Measurements from ENCODE around the gene PHETA2. TPM values are rescaled to one million over a fixed set of nuclear protein-coding genes. Genes with fewer than 3 reads are reported as not detected.
A peak's percentile ranks its signal among the peaks of the same experiment; 100 is the strongest.

PHETA2 gene, protein sequence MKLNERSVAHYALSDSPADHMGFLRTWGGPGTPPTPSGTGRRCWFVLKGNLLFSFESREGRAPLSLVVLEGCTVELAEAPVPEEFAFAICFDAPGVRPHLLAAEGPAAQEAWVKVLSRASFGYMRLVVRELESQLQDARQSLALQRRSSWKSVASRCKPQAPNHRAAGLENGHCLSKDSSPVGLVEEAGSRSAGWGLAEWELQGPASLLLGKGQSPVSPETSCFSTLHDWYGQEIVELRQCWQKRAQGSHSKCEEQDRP
- total RNA-seq = 1 to 10 TPM; 1.2 to 2.3 (median 1.8) TPM
- total RNA-seq (2013) = 2.0 TPM

DNA sequence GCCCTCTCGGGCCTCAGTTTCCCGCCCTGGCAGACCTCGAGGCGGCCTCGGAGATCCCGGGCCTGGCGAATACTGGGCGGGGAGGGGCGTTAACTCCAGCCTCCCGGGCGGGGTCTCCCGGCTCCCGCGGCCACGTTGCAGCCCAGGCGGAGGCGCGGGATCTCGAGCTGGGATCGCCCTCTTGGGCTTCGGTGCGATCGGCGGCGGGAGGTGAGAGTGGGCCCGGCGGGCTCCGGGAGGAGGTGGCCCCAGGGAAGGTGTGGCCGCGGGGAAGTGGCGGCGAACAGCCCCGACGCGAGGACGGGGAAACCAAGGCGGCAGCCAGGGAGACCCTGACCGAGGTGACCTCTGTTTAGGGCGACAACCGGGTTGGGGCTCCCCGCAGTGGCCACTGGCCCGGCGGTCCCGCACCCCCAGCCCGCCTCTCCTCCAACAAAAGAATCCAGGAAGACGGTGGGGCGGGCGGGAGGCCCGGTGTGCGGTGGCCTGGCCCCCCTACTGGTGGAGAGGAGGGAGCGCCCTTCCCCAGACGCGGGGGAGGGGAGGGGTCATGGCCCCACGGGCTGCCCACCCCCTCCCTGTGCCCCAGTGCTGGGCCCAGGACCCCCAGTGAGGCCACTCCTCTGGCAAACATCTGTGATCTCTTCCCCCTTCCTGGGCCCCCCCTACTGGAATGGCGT is at the start of gene PHETA2:
PHETA2 (plus strand) TSS at position 117 of the 680 bp plus-strand sequence. CDS start 3,046 bp downstream, outside the sequence.
- Mint-ChIP-seq H3K4me3 (peak within 1 kb of the TSS; percentile 77), H3K9me3 (no peaks in the 10 kb centered on the region), H3K27ac (peak within 1 kb of the TSS; percentile 21 to 79), H3K36me3 (no peaks in the 10 kb centered on the region), H3K27me3 (ENCODE audit: low read depth in 2 of 2) (no peaks in the 10 kb centered on the region), H3K4me1 (peaks cover 19 to 39% of the 10 kb centered on the region in 2 donors)
- TF ChIP-seq, protein P1, sequence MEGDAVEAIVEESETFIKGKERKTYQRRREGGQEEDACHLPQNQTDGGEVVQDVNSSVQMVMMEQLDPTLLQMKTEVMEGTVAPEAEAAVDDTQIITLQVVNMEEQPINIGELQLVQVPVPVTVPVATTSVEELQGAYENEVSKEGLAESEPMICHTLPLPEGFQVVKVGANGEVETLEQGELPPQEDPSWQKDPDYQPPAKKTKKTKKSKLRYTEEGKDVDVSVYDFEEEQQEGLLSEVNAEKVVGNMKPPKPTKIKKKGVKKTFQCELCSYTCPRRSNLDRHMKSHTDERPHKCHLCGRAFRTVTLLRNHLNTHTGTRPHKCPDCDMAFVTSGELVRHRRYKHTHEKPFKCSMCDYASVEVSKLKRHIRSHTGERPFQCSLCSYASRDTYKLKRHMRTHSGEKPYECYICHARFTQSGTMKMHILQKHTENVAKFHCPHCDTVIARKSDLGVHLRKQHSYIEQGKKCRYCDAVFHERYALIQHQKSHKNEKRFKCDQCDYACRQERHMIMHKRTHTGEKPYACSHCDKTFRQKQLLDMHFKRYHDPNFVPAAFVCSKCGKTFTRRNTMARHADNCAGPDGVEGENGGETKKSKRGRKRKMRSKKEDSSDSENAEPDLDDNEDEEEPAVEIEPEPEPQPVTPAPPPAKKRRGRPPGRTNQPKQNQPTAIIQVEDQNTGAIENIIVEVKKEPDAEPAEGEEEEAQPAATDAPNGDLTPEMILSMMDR (IDR thresholded peaks at IDR 0.05) = peak; percentile 31
- peak within 1 kb of the TSS; percentile 19 for H3K27ac ChIP-seq (ENCODE audit: low read length)
- H3K4me3 ChIP-seq (ENCODE audit: low read length) = peak within 1 kb of the TSS; percentile 40
- ATAC-seq (peak in 1 of 3 donors; percentile 10), DNase-seq (peak; percentile 51 to 72)
- WGBS (ENCODE audit: insufficient coverage) = 2% methylated on average over 52 of the region's 55 CpGs
- intact Hi-C loops (cut with micrococcal nuclease) = no loop called here
- H3K36me3 ChIP-seq (ENCODE audit: control insufficient read depth, insufficient read depth, low read length) = no peaks in the 10 kb centered on the region
- H3K4me1 ChIP-seq (ENCODE audit: control insufficient read depth, insufficient read depth, low read length) = peaks cover 48% of the 10 kb centered on the region
- no peaks in the 10 kb centered on the region for H3K9me3 ChIP-seq (ENCODE audit: control insufficient read depth, insufficient read depth, low read length)
- no peaks in the 10 kb centered on the region for H3K27me3 ChIP-seq (ENCODE audit: control insufficient read depth, insufficient read depth, low read length)

DNA sequence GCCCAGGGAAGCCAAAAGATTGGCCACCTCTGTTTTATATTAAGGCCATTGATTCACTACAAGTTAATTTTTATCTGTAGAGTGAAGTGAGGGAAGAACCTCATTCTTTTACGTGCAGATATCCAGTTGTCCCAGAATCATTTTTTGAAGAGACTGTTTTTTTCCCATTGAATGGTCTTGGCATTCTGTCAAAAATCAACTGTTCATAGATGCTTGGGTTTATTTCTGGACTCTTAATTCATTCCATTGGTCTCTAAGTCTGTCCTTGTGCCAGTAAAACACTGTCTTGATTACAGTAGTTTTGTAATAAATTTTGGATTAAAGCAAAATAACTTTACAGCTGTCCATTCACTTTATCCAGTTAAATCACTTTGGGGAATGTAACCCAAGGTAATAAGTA is 48.6 kb upstream of the PHETA2 start:
- intact Hi-C loops (cut with micrococcal nuclease) = no loop called here
- Mint-ChIP-seq H3K27me3 (ENCODE audit: low read depth in 2 of 2) (no peaks in the 10 kb centered on the region), H3K9me3 (no peaks in the 10 kb centered on the region), H3K36me3 (no peaks in the 10 kb centered on the region), H3K27ac (no peak overlapping the region), H3K4me1 (peaks cover 0 to 4% of the 10 kb centered on the region in 2 donors), H3K4me3 (no peak overlapping the region)
- H3K36me3 ChIP-seq (ENCODE audit: control insufficient read depth, insufficient read depth, low read length) = no peaks in the 10 kb centered on the region
- no peaks in the 10 kb centered on the region for H3K27me3 ChIP-seq (ENCODE audit: control insufficient read depth, insufficient read depth, low read length)
- ATAC-seq (no peak), DNase-seq (no peak)
- 100% methylated on average over 1 of the region's 1 CpG for WGBS (ENCODE audit: insufficient coverage)
- TF ChIP-seq, protein P1 (IDR thresholded peaks at IDR 0.05) = no peak
- no peaks in the 10 kb centered on the region for H3K9me3 ChIP-seq (ENCODE audit: control insufficient read depth, insufficient read depth, low read length)
- H3K4me1 ChIP-seq (ENCODE audit: control insufficient read depth, insufficient read depth, low read length) = no peaks in the 10 kb centered on the region
- no peak overlapping the region for H3K27ac ChIP-seq (ENCODE audit: low read length)
- no peak overlapping the region for H3K4me3 ChIP-seq (ENCODE audit: low read length)

DNA sequence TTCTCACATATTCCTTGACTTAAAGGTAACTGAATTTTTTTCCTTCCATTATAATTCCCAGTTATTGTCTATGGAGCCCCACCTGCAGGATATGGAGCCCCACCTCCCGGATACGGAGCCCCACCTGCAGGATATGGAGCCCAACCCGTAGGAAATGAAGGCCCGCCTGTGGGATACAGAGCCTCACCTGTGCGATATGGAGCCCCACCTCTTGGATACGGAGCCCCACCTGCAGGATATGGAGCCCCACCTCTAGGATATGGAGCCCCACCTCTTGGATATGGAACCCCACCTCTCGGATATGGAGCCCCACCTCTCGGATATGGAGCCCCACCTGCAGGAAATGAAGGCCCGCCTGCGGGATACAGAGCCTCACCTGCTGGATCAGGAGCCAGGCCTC is 47.3 kb upstream of the PHETA2 start:
- Mint-ChIP-seq H3K4me3 (no peak overlapping the region), H3K27me3 (ENCODE audit: low read depth in 2 of 2) (no peaks in the 10 kb centered on the region), H3K4me1 (peaks cover 0 to 4% of the 10 kb centered on the region in 2 donors), H3K36me3 (no peaks in the 10 kb centered on the region), H3K27ac (no peak overlapping the region), H3K9me3 (no peaks in the 10 kb centered on the region)
- no peak overlapping the region for H3K27ac ChIP-seq (ENCODE audit: low read length)
- H3K36me3 ChIP-seq (ENCODE audit: control insufficient read depth, insufficient read depth, low read length) = no peaks in the 10 kb centered on the region
- H3K4me1 ChIP-seq (ENCODE audit: control insufficient read depth, insufficient read depth, low read length) = no peaks in the 10 kb centered on the region
- ATAC-seq = no peak
- DNase-seq = no peak
- WGBS (ENCODE audit: insufficient coverage) = 94% methylated on average over 10 of the region's 10 CpGs
- H3K27me3 ChIP-seq (ENCODE audit: control insufficient read depth, insufficient read depth, low read length) = no peaks in the 10 kb centered on the region
- intact Hi-C loops (cut with micrococcal nuclease) = no loop called here
- H3K4me3 ChIP-seq (ENCODE audit: low read length) = no peak overlapping the region
- TF ChIP-seq, protein P1 (IDR thresholded peaks at IDR 0.05) = no peak
- no peaks in the 10 kb centered on the region for H3K9me3 ChIP-seq (ENCODE audit: control insufficient read depth, insufficient read depth, low read length)

Data from natural killer cell (primary cell).